GM18858 (cell line): ENCODE data around the gene HPSE2.

Experiments
- ATAC-seq: cut with Tn5 transposase; IDR thresholded peaks from one replicate; pipeline ENCODE4 v1.9.1; 2021; ENCODE audit not compliant: unreplicated experiment

HPSE2 gene

GRCh38 chr10:98696516-98696915, 539.1 kb downstream of the HPSE2 start:
- ATAC-seq = no peak

GRCh38 chr10:98694883-98695282, 540.8 kb downstream of the HPSE2 start:
- no peak for ATAC-seq

DNA sequence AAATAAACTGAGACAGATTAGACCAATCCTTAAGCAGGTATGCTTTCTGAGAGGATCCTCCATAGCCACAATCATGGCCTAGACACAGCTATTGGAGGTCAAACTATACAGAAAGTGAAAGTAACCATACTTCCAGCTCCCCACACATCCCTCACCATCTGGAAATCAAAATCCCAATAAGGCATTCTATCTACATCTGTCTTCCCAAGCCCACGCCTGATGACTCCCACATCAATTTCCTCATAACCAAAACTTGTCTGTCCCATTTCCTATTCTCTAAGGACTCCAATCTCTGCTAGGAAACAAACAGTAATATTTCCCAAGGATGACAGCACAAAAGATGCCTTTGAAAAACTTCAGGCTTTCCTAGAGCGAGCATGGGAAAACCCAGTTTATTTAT, 541.6 kb downstream of the HPSE2 start:
- ATAC-seq = no peak

- no peak for ATAC-seq
Observed at GRCh38 chr10:98687685-98688084, 548.0 kb downstream of the HPSE2 start.

DNA sequence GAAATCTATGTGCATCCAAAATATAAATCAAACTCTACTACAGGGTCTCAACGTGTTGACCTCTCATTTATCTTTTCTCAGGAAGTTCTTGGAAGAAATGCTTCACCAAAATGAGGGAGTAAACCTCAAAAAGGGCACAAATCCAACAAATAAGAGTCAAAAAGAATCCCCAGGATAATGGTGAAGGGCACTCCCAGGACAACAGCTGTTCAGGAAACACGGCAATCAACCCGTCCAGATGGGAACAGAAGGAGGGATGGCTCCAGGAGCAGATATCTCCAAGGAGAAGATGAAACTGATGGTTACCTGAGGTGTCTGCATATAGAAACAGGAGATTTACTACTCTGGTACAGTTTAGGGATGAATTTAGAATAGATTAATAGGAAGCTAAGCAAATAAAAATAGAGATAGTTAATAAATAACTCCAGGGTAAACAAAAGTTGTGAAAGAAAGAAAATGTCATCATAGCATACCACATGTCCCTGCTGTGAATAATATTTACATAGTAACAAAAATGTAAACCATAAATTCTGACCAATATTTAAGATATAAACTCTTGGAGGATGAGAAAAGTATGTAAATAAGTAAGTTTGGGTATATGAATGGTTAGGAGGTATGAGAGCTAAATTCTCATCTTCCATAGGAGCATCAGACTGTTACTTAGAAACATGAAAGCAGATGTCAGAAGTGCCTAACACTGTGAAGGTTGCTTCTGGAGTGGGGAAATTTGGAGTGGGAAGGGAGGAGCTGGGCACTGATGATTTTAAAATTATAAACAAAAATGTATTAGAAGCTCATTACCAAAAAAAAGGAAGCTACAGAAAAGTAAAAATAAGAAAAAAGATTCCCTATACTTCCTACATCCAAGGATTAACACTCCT, 551.4 kb downstream of the HPSE2 start:
- ATAC-seq = no peak

DNA sequence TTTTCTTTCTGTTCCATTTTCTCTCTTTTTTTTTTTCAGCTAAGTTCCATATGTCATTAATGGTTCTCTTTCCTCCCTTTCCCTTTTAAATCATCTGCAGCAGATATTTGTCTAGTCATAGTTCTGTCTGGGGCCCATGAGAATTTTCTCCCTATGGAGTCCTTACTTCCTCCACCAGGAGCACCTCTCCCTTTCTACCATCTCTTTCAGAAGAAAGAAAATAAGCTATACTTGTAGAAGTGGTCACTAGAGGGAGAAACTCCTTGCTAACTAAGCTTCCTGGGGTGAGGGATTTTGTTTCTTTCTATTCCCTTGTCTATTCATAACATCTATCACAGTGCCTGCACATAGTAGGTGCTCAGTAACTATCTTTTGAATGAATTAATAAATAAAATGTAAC, 558.8 kb downstream of the HPSE2 start:
- no peak for ATAC-seq

DNA sequence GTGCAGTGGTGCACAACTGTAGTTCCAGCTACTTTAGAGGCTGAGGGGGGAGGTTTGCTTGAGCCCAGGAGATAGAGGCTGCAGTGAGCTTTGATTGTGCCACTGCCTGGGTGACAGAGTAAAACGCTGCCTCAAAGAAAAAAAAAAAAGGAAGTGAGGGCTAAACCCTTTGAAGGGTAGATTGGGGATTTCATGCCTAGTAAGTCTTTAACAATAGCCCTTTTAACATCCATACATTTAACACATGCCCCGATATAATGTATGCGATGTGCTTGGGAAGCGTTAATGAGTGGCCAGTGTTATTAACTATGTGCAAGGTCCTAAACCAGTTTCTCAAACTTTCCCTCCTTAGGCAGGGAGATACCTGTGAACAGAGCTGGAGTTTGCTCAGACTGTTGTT, 559.8 kb downstream of the HPSE2 start:
- no peak for ATAC-seq

DNA sequence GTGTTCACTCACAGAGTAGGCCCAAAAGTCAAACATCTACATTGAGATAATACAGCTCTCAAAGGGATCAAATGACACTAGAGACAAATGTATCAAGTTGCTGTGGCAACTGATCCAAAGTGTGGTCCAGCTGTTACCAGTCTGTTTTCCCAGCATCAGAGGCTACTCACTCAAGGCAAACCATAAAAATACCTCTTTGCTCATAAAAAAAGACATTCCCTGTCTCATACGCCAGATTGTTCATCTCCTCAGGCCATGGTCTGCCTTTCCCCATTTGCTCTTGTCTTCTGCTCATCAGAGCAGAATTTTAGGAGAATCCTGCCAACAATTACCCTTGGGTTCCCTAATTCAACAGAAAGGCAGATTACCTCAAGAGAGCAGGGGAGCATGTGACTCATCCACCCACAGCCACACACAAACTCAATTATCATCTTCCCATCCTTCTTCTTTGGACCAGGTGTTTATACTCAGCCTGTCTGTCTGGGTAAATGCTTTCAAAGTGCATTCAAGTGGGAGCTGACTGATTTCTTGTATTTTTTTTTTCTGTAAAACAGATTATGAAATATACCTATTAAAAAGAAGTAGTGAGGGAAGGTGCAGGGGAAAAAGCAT, 562.4 kb downstream of the HPSE2 start:
- no peak for ATAC-seq

- ATAC-seq = no peak
Observed at GRCh38 chr10:98667081-98667480, 568.6 kb downstream of the HPSE2 start.

DNA sequence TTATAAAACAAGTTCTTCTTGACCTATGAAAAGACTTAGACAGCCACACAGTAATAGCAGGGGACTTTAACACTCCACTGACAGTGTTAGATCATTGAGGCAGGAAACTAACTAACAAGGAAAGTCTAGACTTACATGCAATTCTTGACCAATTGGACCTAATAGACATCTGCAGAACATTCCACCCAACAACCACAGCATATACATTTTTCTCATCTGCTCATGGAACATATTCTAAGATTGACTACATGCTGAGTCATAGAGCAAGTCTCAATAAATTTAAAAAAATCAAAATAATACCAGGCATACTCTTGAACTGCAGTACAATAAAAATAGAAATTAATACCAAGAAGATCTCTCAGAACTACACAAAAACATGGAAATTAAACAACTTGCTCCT, 569.4 kb downstream of the HPSE2 start:
- ATAC-seq = no peak

DNA sequence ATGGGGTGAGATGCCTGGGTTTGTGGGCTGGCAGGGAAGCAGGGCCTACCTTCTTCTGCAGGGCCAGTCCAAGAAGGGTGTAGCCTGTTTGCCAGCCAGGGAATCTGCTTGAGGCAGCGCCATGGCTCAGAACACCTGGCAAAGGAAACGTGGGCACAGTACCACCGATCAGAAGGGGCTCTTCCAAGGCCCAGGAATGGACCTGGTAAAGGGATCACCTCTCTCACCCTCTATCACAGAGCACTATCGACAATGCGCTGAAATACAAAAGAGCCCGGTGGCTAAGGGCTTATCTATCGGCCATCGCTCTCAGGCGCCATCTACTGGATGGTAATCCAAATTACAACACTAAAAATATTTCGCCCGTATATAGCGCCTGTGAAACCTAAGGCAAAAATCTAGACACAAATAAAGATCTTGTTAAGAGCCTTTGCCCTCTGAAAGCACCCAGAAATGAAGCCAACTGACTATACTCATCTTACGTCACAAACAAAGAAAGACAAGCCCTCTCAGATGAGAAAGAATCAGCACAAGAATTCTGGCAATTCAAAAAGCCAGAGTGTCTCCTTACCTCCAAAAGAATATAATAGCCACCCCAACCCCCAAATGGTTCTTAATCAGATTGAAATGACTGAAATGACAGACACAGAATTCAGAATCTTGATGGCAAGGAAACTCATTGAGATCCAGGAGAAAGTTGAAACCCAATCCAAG, 571.2 kb downstream of the HPSE2 start:
- ATAC-seq = no peak

- ATAC-seq = no peak
Observed at GRCh38 chr10:98659951-98660350, 575.7 kb downstream of the HPSE2 start.

GRCh38 chr10:98655492-98655891, 580.2 kb downstream of the HPSE2 start:
- no peak for ATAC-seq

DNA sequence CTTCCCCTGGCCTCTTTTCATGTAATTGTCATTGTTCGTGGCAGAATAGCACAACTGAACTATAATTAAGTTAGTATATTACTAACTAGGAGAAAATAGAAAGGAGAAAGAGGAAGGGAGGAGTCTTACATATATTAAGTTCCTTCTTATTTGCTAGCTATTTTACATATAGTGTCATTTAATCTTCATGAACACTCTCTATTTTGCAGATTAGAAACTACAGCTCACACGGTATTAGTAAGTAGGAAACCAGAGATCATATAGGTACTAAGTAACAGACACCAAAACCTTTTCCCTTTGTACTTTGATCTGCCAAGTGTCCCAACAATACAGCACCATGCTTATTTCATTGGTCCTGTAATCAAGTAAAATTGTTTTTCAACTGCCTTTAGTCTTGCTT, 586.5 kb downstream of the HPSE2 start:
- ATAC-seq = no peak

- ATAC-seq = no peak
Observed at GRCh38 chr10:98646998-98647917, 588.4 kb downstream of the HPSE2 start.

DNA sequence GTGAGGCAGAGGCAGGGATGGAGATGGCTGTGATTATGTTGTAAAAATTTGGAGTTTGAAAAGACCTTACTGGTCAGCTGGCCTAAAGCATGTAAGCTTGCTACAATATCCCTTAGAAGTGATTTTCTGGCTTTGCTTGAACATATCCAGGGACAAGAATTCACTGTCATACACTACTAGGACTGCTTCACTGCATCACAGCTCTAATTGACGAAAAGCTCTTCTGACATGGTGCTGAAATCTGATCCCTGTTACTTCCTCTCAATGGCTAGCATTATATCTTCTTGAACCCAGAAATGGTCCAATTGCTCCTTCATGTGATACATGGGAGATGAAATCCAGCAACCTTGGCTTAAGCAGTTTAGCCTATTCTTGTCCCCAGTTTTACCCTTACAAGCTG, 591.2 kb downstream of the HPSE2 start:
- no peak for ATAC-seq

- ATAC-seq = no peak
Observed at GRCh38 chr10:98642281-98642680, 593.4 kb downstream of the HPSE2 start.

DNA sequence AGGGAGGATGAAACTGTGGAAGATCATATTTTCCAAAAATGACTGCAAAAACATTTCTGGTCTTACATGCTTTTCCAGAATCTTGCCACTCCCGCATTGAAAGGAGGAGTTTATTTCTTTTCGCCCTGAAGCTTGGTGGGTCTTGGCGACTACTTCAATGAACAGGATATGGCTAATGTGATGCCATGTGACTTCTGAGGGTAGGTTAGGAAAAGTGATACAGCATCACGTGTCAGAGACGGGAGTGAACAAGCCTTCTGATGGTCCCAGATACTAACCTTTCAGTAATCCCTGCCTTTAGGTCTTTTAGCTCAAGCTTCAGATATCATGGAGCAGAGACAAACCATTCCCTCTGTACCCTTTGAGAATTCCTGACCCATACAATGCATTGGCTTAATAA, 596.7 kb downstream of the HPSE2 start:
- no peak for ATAC-seq

DNA sequence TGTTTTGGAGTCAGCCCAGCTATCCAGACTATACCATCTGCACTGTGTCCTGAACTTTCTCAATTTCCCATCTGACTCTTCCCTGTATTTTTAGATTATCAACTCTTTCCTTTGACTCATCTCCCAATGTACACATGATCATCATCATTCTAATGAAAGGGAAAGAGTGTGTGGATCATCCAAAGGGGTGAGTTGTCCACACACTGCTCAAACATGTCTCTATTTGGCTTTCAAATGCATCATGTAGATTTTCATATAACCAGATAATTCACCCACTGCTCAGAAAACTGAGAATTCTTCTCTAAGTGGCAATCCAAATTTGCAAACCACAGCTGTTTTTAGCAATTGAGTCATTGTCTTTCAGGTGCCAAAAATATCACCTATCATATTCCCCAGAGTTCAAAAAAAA, 598.7 kb downstream of the HPSE2 start:
- no peak for ATAC-seq

DNA sequence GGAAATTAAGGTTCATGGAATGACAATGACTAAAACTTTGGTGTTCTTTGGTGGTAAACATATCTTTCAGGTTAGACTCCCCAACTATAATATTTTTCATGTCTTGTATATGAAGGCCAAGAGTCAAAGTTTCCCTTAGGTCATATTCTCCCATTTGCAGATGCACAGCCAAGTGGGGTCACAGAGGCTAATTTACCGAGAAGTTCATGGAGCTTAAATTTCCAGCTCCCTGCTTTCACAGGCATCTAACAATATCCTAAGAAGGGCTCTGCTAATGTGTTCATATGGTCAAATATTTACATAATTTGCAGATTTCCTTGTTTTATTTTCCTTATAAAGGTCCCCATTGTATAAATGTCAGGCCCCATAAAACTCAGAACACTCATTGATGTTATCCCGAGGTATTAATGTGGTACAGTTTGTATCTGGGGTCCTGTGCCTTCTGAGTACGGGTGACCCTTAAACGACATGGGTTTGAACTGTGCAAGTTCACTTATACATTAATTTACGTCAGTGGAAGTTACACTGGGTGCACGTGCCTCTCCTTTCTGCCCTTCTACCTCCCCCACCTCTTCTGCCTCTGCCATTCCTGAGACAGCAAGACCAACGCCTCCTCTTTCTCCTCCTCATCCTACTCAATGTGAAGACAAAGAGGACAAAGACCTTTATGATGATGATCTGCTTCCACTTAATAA, 603.0 kb downstream of the HPSE2 start:
- no peak for ATAC-seq
